Memory B cell (primary cell): ENCODE data around the gene NDNF.

ENCODE experiments used
- ATAC-seq: fragments of 150-1000 bp; cut with Tn5 transposase; 2 replicates; pipeline ENCODE4 v1.10.0; 2021; ENCODE audit warnings: low read depth, mild to moderate bottlenecking, moderate library complexity
- DNase-seq, 2 donors: peaks; one replicate each; pipeline ENCODE4 v3.0.0; 2022; ENCODE audit warnings: low spot score in 2 of 2
- H3K27ac Mint-ChIP-seq: one replicate; pipeline ENCODE4 v1.8.0; 2022; ENCODE audit warnings: mild to moderate bottlenecking, moderate library complexity, mixed read lengths
- H3K27me3 Mint-ChIP-seq: one replicate; pipeline ENCODE4 v1.8.0; 2022; ENCODE audit warnings: mixed read lengths
- H3K36me3 Mint-ChIP-seq: one replicate; pipeline ENCODE4 v1.8.0; 2022; ENCODE audit warnings: mild to moderate bottlenecking, mixed read lengths
- H3K4me1 Mint-ChIP-seq: one replicate; pipeline ENCODE4 v1.8.0; 2022; ENCODE audit warnings: mixed read lengths
- H3K4me3 Mint-ChIP-seq: one replicate; pipeline ENCODE4 v1.8.0; 2022; ENCODE audit warnings: mild to moderate bottlenecking, moderate library complexity, mixed read lengths
- H3K9me3 Mint-ChIP-seq: one replicate; pipeline ENCODE4 v1.8.0; 2022; ENCODE audit warnings: mixed read lengths

NDNF gene

GRCh38 chr4:121072224-121073003 is at the start of gene NDNF:
Gene NDNF, minus strand, starts transcription at chr4:121072535. Its CDS starts 26,698 bp downstream, at chr4:121045837.
- peaks cover 12% of the 10 kb centered on the region for H3K4me1 Mint-ChIP-seq
- peak within 1 kb of the TSS; percentile 69 for H3K4me3 Mint-ChIP-seq
- no peaks in the 10 kb centered on the region for H3K36me3 Mint-ChIP-seq
- ATAC-seq: peak; percentile 37
- no peaks in the 10 kb centered on the region for H3K9me3 Mint-ChIP-seq
- peaks cover 37% of the 10 kb centered on the region for H3K27me3 Mint-ChIP-seq
- no peak for DNase-seq
- no peak within 1 kb of the TSS for H3K27ac Mint-ChIP-seq

GRCh38 chr4:121119715-121120114 is 47.4 kb upstream of the NDNF start:
- Mint-ChIP-seq H3K27me3 (no peaks in the 10 kb centered on the region), H3K4me3 (no peak overlapping the region), H3K4me1 (no peaks in the 10 kb centered on the region), H3K36me3 (no peaks in the 10 kb centered on the region), H3K27ac (no peak overlapping the region), H3K9me3 (no peaks in the 10 kb centered on the region)
- ATAC-seq: no peak
- DNase-seq: no peak

GRCh38 chr4:121118344-121118743 is 46.0 kb upstream of the NDNF start:
- no peak overlapping the region for H3K27ac Mint-ChIP-seq
- ATAC-seq (no peak), DNase-seq (no peak)
- H3K4me3 Mint-ChIP-seq: no peak overlapping the region
- H3K9me3 Mint-ChIP-seq: no peaks in the 10 kb centered on the region
- H3K36me3 Mint-ChIP-seq: no peaks in the 10 kb centered on the region
- H3K4me1 Mint-ChIP-seq: no peaks in the 10 kb centered on the region
- H3K27me3 Mint-ChIP-seq: no peaks in the 10 kb centered on the region

- Mint-ChIP-seq H3K27me3 (no peaks in the 10 kb centered on the region), H3K4me1 (no peaks in the 10 kb centered on the region), H3K4me3 (no peak overlapping the region), H3K27ac (no peak overlapping the region), H3K9me3 (no peaks in the 10 kb centered on the region), H3K36me3 (no peaks in the 10 kb centered on the region)
- no peak for DNase-seq
- ATAC-seq: no peak
Observed at GRCh38 chr4:121114756-121115155, 42.4 kb upstream of the NDNF start.

GRCh38 chr4:121112530-121112929 is 40.2 kb upstream of the NDNF start:
- H3K27ac Mint-ChIP-seq: no peak overlapping the region
- H3K4me3 Mint-ChIP-seq: no peak overlapping the region

GRCh38 chr4:121108557-121108956 is 36.2 kb upstream of the NDNF start:
- H3K27me3 Mint-ChIP-seq: peaks cover 2% of the 10 kb centered on the region
- DNase-seq: no peak
- no peaks in the 10 kb centered on the region for H3K4me1 Mint-ChIP-seq
- no peak overlapping the region for H3K27ac Mint-ChIP-seq
- no peak for ATAC-seq
- H3K36me3 Mint-ChIP-seq: no peaks in the 10 kb centered on the region
- H3K9me3 Mint-ChIP-seq: peaks cover 5% of the 10 kb centered on the region
- no peak overlapping the region for H3K4me3 Mint-ChIP-seq

More at GRCh38 chr4:121112530-121112929, 40.2 kb upstream of the NDNF start:
- ATAC-seq: no peak
- DNase-seq: no peak
- no peaks in the 10 kb centered on the region for H3K27me3 Mint-ChIP-seq
- no peaks in the 10 kb centered on the region for H3K4me1 Mint-ChIP-seq
- H3K9me3 Mint-ChIP-seq: no peaks in the 10 kb centered on the region
- no peaks in the 10 kb centered on the region for H3K36me3 Mint-ChIP-seq

GRCh38 chr4:121107507-121107906 is 35.2 kb upstream of the NDNF start:
- Mint-ChIP-seq H3K27me3 (peaks cover 2% of the 10 kb centered on the region), H3K36me3 (no peaks in the 10 kb centered on the region), H3K27ac (no peak overlapping the region), H3K4me3 (no peak overlapping the region), H3K9me3 (peaks cover 5% of the 10 kb centered on the region), H3K4me1 (no peaks in the 10 kb centered on the region)
- ATAC-seq: no peak
- DNase-seq: no peak

GRCh38 chr4:121100093-121100775 is 27.9 kb upstream of the NDNF start:
- Mint-ChIP-seq H3K27me3 (no peaks in the 10 kb centered on the region), H3K36me3 (no peaks in the 10 kb centered on the region), H3K9me3 (peaks cover 1% of the 10 kb centered on the region), H3K27ac (no peak overlapping the region), H3K4me3 (no peak overlapping the region), H3K4me1 (no peaks in the 10 kb centered on the region)
- ATAC-seq: no peak
- no peak for DNase-seq

- H3K4me1 Mint-ChIP-seq: no peaks in the 10 kb centered on the region
- no peaks in the 10 kb centered on the region for H3K27me3 Mint-ChIP-seq
- no peak overlapping the region for H3K27ac Mint-ChIP-seq
- no peaks in the 10 kb centered on the region for H3K9me3 Mint-ChIP-seq
- ATAC-seq (no peak), DNase-seq (no peak)
- no peak overlapping the region for H3K4me3 Mint-ChIP-seq
- H3K36me3 Mint-ChIP-seq: no peaks in the 10 kb centered on the region
Observed at GRCh38 chr4:121098266-121098665, 25.9 kb upstream of the NDNF start.

- Mint-ChIP-seq H3K4me1 (no peaks in the 10 kb centered on the region), H3K27me3 (no peaks in the 10 kb centered on the region), H3K36me3 (no peaks in the 10 kb centered on the region), H3K9me3 (no peaks in the 10 kb centered on the region), H3K4me3 (no peak overlapping the region), H3K27ac (no peak overlapping the region)
- no peak for ATAC-seq
- no peak for DNase-seq
Observed at GRCh38 chr4:121096629-121097028, 24.3 kb upstream of the NDNF start.

- no peak for DNase-seq
- H3K27me3 Mint-ChIP-seq: no peaks in the 10 kb centered on the region
- H3K27ac Mint-ChIP-seq: no peak overlapping the region
- H3K4me1 Mint-ChIP-seq: no peaks in the 10 kb centered on the region
- no peak overlapping the region for H3K4me3 Mint-ChIP-seq
- H3K36me3 Mint-ChIP-seq: no peaks in the 10 kb centered on the region
- no peaks in the 10 kb centered on the region for H3K9me3 Mint-ChIP-seq
- ATAC-seq: no peak
Observed at GRCh38 chr4:121096191-121096590, 23.9 kb upstream of the NDNF start.

- DNase-seq (no peak), ATAC-seq (no peak)
- H3K27me3 Mint-ChIP-seq: no peaks in the 10 kb centered on the region
- H3K4me1 Mint-ChIP-seq: no peaks in the 10 kb centered on the region
- H3K4me3 Mint-ChIP-seq: no peak overlapping the region
- H3K27ac Mint-ChIP-seq: no peak overlapping the region
- H3K36me3 Mint-ChIP-seq: no peaks in the 10 kb centered on the region
- no peaks in the 10 kb centered on the region for H3K9me3 Mint-ChIP-seq
Observed at GRCh38 chr4:121094297-121094966, 22.1 kb upstream of the NDNF start.

GRCh38 chr4:121093261-121093660 is 20.9 kb upstream of the NDNF start:
- no peaks in the 10 kb centered on the region for H3K9me3 Mint-ChIP-seq
- H3K27me3 Mint-ChIP-seq: no peaks in the 10 kb centered on the region
- DNase-seq (no peak), ATAC-seq (no peak)
- no peaks in the 10 kb centered on the region for H3K36me3 Mint-ChIP-seq
- H3K4me1 Mint-ChIP-seq: no peaks in the 10 kb centered on the region
- H3K27ac Mint-ChIP-seq: no peak overlapping the region
- no peak overlapping the region for H3K4me3 Mint-ChIP-seq

- ATAC-seq: no peak
- no peaks in the 10 kb centered on the region for H3K36me3 Mint-ChIP-seq
- H3K4me1 Mint-ChIP-seq: no peaks in the 10 kb centered on the region
- no peaks in the 10 kb centered on the region for H3K27me3 Mint-ChIP-seq
- no peak for DNase-seq
- H3K27ac Mint-ChIP-seq: no peak overlapping the region
- no peak overlapping the region for H3K4me3 Mint-ChIP-seq
- H3K9me3 Mint-ChIP-seq: no peaks in the 10 kb centered on the region
Observed at GRCh38 chr4:121091941-121092340, 19.6 kb upstream of the NDNF start.
